Psoas muscle (tissue), 8 donors: ENCODE measurements around the gene MEX3D. TPM values are rescaled to one million over a fixed set of nuclear protein-coding genes. Genes with fewer than 3 reads are reported as not detected.

Source experiments
- ATAC-seq, 4 donors: fragments of 200-7000 bp; cut with Tn5 transposase; one replicate each; pipeline ENCODE4 v1.9.1; 2020; ENCODE audit warnings: moderate library complexity in 3 of 4, mild to moderate bottlenecking in 2 of 4
- DNase-seq, 2 donors: peaks; one replicate each; pipeline ENCODE4 v3.0.0-alpha.2; 2020
- H3K27ac ChIP-seq: fragments of 200-600 bp; one replicate; pipeline ENCODE4 v1.8.0; 2022
- H3K27me3 ChIP-seq, 3 donors: fragments of 200-600 bp in 1 of 3; one replicate each; pipeline versions ENCODE4 v1.6.1 to v1.8.0; 2013 to 2022; ENCODE audit warnings: low read length in 2 of 3, mild to moderate bottlenecking in 2 of 3, moderate library complexity in 1 of 3; ENCODE audit not compliant: insufficient read depth in 3 of 3
- H3K36me3 ChIP-seq, 2 donors: fragments of 200-600 bp in 1 of 2; one replicate each; pipeline versions ENCODE4 v1.6.1 to v1.8.0; 2013 to 2022; ENCODE audit warnings: low read depth in 1 of 2, mild to moderate bottlenecking in 1 of 2, moderate library complexity in 1 of 2; ENCODE audit not compliant: insufficient read depth in 1 of 2
- H3K4me1 ChIP-seq: fragments of 200-600 bp; one replicate; pipeline ENCODE4 v1.8.0; 2022
- H3K4me3 ChIP-seq: fragments of 200-600 bp; one replicate; pipeline ENCODE4 v1.8.0; 2022; ENCODE audit warnings: mild to moderate bottlenecking
- H3K9me3 ChIP-seq: fragments of 200-600 bp; one replicate; pipeline ENCODE4 v1.8.0; 2022
- CTCF ChIP-seq: fragments of 200-600 bp; IDR thresholded peaks from one replicate; pipeline ENCODE4 v1.8.0; 2022; ENCODE audit warnings: antibody characterized with exemption
- WGBS, 3 donors: extraction: QIAGEN DNeasy Blood & Tissue Kit; methylation state at CpG; one replicate each; pipeline versions ENCODE4 v1.1.6 to v1.1.7; 2013; 5-methylcytosine and 5-hydroxymethylcytosine counted together
- intact Hi-C, 2 donors: fragments of 100-400 bp; cut with DNase I; formaldehyde crosslinking; loops; one replicate each; pipeline versions ENCODE4 v1.11.0 to v1.14.2; 2022
- polyA plus RNA-seq, 3 donors: library from polyadenylated mRNA; stranded (reverse); fragments of 200-250 nt; gene quantifications; one replicate each; pipeline ENCODE4 v1.2.3, GENCODE V29; 2013
- total RNA-seq, 4 donors: library from RNA; stranded (reverse); fragmentation: NEBNext Ultra II Directional in 2 of 4; extraction: Animal tissue kit (Norgen Biotek cat#: 25700) in 2 of 4; gene quantifications; one replicate each; pipeline versions ENCODE4 v1.2.1 to v1.2.4, GENCODE V29; 2021 to 2023
- donor health status: healthy with polysubstance abuse.
- donor health status: DM: no; HTN: no; CAD: no; lungs with moderate emphysema.
- donor health status: Bipolar disorder and iron deficiency.
- donor health status: healthy.
- donor health status: DM: yes; HTN: yes; CAD: no.
- donor health status: DM: no; HTN: no; CAD: no.
- donor health status: DM: no; HTN: no; CAD: no.
- donor health status: DM: yes; HTN: yes; CAD: no.

Gene MEX3D
- total and polyA plus RNA-seq, 7 donors, result 0.70 to 3.7 (median 2.5) TPM

- intact Hi-C loops, result loop anchor here in 1 of 2 donors (2.0 kb wide), 1 partner anchor 18 kb away; the partner anchor contains the start of genes PCSK4 and REEP6
- Histone ChIP-seq H3K4me1 (peaks cover 14% of the 10 kb centered on the region), H3K4me3 (peak overlapping the region; percentile 64), H3K36me3 (peaks cover 0 to 7% of the 10 kb centered on the region in 2 donors), H3K27ac (peak overlapping the region; percentile 88), H3K9me3 (no peaks in the 10 kb centered on the region), H3K27me3 (peaks cover 0 to 3% (median 0%) of the 10 kb centered on the region in 3 donors)
- DNase-seq, result no peak
- WGBS, 3 donors, result 35 to 38% (median 37%) methylated on average over 11 to 12 of the region's 12 CpGs
- ATAC-seq, result no peak
- TF ChIP-seq CTCF, result no peak
These were observed 59.6 kb downstream of the MEX3D start for GRCh38 chr19:1508507-1508856.

- TF ChIP-seq CTCF, result no peak
- peaks cover 0 to 7% of the 10 kb centered on the region in 2 donors for H3K36me3 ChIP-seq
- intact Hi-C loops, result loop anchor here in 1 of 2 donors (2.0 kb wide), 1 partner anchor 17 kb away; the partner anchor contains the start of genes PCSK4 and REEP6
- peaks cover 0 to 4% (median 3%) of the 10 kb centered on the region in 3 donors for H3K27me3 ChIP-seq
- 1% methylated on average over 41 to 46 of the region's 46 CpGs for WGBS, 3 donors
- H3K4me3 ChIP-seq, result peak overlapping the region; percentile 64
- DNase-seq, result peak; percentile 91 to 94
- H3K9me3 ChIP-seq, result no peaks in the 10 kb centered on the region
- peaks cover 20% of the 10 kb centered on the region for H3K4me1 ChIP-seq
- H3K27ac ChIP-seq, result peak overlapping the region; percentile 88
- ATAC-seq, result peak; percentile 88 to 92 (median 91)
These were observed 60.2 kb downstream of the MEX3D start for GRCh38 chr19:1507763-1508506.

DNA sequence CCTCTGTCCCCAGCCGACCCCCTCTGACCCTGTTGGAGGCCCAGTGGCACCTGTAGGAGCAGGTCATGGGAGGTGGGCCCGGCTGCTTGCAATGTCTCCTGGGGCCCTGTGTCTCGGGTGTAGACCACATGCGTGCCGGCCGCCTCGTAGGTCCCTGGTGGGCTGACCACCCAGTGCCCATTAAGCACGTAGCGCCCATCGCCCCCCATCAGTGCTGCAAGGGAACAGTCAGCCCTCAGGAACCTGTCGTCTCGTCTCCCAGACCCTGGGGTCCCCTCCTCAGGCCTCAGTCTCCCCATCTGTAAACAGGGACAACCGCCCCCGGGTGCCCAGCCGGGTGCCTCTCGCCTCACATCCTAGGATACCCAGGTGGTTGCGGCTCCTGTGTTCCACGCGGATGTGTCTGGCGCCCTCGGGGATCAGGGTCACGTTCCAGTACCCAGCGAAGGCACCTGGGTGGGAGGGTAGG is 60.9 kb downstream of the MEX3D start:
- WGBS, 3 donors, result 52 to 65% (median 61%) methylated on average over 22 to 23 of the region's 23 CpGs
- H3K27me3 ChIP-seq, result peaks cover 0 to 10% (median 2%) of the 10 kb centered on the region in 3 donors
- H3K36me3 ChIP-seq, result peaks cover 0 to 7% of the 10 kb centered on the region in 2 donors
- intact Hi-C loops, result no loop called here
- peaks cover 23% of the 10 kb centered on the region for H3K4me1 ChIP-seq
- peak overlapping the region; percentile 88 for H3K27ac ChIP-seq
- DNase-seq, result no peak
- ATAC-seq, result peak in 1 of 4 donors; percentile 1
- no peaks in the 10 kb centered on the region for H3K9me3 ChIP-seq
- peak overlapping the region; percentile 64 for H3K4me3 ChIP-seq
- no peak for TF ChIP-seq CTCF

GRCh38 chr19:1505991-1506881 is 61.9 kb downstream of the MEX3D start:
- H3K36me3 ChIP-seq, result peaks cover 0 to 7% of the 10 kb centered on the region in 2 donors
- no peak overlapping the region for H3K27ac ChIP-seq
- H3K4me3 ChIP-seq, result no peak overlapping the region
- no peak for ATAC-seq
- peaks cover 17% of the 10 kb centered on the region for H3K4me1 ChIP-seq
- WGBS, 3 donors, result 78 to 83% (median 82%) methylated on average over 33 to 45 of the region's 45 CpGs
- no peak for DNase-seq
- H3K27me3 ChIP-seq, result peaks cover 0 to 16% (median 6%) of the 10 kb centered on the region in 3 donors
- intact Hi-C loops, result no loop called here
- H3K9me3 ChIP-seq, result no peaks in the 10 kb centered on the region
- TF ChIP-seq CTCF, result no peak
